Endometrium (tissue), 2 donors: ENCODE data around the gene LEMD2.

ENCODE experiments used
- FAIRE-seq: peaks from 2 replicates; lab custom pipeline; 2012; peaks lifted over from hg19 to GRCh38; lab: Jason Lieb, UNC
- donor health status: control.
- donor health status: control.

LEMD2 gene

DNA sequence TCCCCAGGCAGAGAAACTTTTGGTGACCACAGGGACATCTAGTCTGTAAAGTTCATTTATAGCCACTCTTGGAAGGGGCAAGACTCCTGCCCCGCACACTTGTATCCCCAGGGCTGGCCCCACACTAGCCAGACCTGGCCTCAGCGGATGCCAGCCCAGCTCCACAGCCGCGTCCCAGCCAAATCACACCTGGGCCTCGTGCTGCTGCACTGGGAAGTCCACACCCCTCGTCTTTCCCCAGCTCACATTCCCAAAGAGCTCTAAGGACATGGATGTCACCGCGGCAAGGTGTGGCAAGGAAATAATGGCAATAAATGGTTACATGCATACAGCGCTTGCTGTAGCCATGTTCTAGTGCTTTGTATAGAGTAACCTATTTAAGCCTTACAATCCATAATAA is 50.8 kb downstream of the LEMD2 start:
- no peak for FAIRE-seq

GRCh38 chr6:33737267-33738026 is 51.5 kb downstream of the LEMD2 start:
- no peak for FAIRE-seq

- FAIRE-seq, result no peak
These were observed 53.7 kb downstream of the LEMD2 start for GRCh38 chr6:33735216-33735615.

- FAIRE-seq, result no peak
These were observed 55.3 kb downstream of the LEMD2 start for GRCh38 chr6:33733709-33734007.

DNA sequence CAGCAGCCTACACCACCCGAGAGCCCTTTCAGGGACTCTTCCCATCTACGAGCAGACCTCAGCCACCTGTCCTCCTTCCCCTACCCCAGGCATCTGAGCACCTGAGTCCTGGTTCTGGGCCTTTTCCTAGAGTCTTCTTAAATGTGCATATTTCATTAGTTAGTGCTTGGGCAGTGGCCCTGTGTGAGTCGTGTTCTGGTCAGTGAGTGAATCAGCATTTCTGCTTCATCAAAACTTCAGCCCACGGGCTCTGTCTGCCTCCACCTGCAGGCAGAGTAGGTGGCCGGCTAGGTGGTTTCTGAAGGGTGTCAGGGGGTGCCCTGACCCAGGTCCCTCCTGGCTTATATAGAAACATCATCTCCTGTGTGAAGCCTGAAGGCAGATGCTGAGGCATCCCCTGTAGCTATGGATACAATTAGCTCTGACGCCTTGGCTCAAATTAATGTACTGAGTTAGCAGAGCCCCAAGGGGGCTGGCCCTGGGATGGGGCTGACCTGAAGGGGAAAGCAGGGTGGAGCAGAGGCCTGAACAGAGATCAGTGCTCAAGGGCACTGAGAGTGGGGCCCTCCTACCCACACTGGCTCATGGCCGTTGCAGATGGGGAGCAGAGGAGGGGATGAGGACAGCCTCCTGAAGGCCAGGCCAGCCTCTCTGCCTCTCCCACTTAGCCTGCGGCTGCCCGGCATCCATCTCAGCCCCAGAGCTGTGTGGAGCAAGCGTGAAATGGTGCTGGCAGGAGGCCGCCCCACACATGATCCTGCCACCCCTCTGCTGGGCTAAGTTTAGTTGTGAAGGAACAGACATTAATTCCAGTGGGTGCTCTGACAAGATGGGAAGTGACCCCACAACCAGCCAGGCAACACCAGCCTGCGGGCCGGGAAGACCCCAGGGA is 55.9 kb downstream of the LEMD2 start:
- FAIRE-seq, result no peak

DNA sequence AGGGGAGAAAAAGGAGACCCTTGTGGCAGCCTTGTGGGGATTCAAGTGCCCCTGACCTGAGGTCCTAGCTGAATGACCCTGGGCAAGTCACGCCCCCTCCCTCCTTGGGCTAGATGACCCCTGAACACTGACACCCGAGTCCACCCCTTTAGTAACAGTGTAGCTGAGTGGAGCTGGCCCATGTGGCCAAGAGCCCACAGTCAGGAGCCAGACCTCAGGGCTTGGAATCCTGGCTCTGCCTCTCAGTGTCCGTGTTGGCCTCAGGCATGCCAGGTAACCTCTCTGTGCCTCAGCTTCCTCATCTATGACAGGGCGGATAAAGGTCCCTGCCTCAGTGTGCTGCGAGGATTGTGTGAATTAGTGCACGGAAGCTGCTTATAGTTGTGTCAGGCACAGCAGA is 56.5 kb downstream of the LEMD2 start:
- no peak for FAIRE-seq

DNA sequence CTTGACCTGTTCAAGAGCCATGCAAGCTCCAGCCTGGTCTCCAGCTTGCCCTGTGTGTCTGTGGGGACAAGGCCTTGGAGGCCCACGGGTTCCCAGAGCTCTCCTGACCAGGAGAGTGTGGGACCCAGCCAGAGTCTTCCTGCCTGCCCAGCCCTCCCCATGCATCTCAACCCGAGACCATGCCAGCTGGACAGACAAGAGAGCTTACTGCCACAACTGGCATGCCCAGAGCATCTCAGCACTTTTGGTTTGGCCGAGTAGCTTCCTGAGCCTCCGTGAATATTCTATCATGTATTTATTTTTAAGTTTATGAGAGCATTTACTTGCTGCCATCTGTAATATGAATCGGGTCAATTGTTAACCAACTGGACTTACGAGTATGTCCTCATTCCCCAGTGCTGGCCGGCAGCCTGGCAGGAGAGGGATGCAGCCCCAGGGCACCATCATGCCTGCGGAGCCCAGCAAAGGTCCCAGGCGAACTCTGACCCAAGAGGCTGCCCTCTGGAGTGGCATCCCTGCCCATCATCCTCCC is 57.1 kb downstream of the LEMD2 start:
- no peak for FAIRE-seq

DNA sequence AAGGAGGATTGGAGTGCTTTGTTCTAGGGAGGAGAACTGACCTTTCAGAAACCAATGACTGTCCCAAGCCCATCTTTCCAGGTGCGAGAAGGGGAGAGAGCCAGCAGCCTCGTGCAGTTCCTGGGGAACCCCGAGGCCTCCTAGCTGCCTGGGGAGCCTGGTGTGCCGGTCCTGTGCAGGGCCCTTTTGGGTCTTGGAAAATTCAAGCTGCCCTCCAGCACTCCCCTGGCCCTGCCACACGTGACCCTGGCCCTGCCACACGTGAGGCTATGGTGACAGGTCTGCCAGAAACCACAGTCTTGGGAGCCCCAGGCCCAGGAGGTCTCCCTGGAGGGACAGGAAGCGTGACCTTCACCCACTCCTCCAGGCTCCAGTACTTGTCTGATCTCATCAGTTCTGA is 57.9 kb downstream of the LEMD2 start:
- no peak for FAIRE-seq

GRCh38 chr6:33730611-33731010 is 58.3 kb downstream of the LEMD2 start:
- FAIRE-seq, result no peak

- FAIRE-seq, result no peak
These were observed 59.9 kb downstream of the LEMD2 start for GRCh38 chr6:33729059-33729458.

DNA sequence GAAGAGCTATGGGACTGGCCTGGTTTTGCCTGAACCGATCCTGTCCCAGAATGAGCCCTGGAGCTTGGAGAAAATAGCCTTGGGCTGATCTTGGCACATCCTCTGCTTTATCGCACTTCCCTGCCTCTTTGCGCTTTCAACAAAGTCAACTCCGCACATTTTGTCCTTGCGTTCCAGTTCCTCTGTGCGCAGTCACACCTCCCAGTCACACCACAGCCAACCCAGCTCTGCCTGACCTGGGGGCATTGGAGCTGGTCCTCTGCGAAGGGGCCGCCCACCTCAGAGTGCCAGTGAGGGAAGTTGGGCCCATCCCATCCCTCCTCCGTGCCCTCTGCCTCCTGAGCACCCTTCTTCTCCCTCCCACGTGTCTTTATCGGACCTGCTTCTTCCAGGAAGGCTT is 60.5 kb downstream of the LEMD2 start:
- no peak for FAIRE-seq

GRCh38 chr6:33727932-33728331 is 61.0 kb downstream of the LEMD2 start:
- no peak for FAIRE-seq

- no peak for FAIRE-seq
These were observed 61.8 kb downstream of the LEMD2 start for GRCh38 chr6:33727126-33727525.

GRCh38 chr6:33726696-33727095 is 62.2 kb downstream of the LEMD2 start:
- FAIRE-seq, result no peak

GRCh38 chr6:33725891-33726673 is 62.8 kb downstream of the LEMD2 start:
- FAIRE-seq, result no peak

DNA sequence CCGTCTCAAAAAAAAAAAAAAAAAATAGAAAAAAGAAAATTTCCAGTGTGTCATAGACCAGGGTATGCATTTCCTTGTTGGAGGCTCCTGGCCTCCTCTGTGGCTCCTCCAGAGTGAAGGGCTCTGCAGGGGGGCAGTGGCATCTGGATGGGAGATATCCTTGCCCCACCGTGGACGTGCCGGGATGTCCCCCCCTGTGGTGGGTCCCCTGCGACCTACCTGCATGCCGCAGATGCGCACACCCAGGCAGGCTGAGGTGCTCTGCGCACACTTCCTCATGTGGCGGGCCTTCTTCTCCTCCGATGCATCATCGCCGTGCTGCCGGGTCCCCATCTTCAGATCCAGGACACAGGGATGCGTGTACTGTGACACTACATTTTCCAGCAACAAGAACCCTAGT is 63.7 kb downstream of the LEMD2 start:
- no peak for FAIRE-seq

- FAIRE-seq, result no peak
These were observed 64.6 kb downstream of the LEMD2 start for GRCh38 chr6:33724102-33725023.

DNA sequence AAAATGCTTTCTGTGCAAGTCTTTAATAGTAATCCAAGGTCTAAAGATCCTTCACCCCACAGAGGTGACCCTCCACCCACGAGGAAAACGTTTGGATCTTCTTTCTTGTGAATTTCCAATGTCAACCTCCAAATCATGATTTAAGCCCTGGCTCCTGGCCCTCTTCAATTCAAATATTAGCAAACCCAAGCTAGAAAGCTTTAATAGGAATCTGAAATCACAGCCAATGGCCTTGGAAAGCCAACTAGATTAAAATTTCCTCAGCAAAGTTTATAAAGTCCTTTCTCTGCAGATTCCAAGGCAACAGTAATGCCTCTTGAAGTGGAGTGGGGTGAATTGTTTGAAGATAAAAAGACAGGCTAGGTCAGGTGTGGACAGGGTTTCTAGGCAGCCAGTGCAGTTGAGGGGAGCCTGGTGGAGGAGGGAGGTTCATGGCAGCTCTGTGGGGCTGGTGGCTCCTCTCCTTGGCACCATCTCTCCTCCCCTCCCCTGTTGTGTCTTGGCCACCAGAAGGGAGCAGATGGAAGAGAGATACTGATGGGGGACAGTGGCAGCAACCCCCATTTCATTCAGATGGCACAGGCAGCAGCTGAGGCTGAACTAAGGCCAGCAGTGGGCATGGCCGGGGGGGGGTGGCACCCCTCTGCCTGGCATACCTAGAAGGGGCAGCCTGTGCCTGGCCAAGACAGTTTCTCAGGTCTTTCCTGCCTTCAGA is 65.4 kb downstream of the LEMD2 start:
- no peak for FAIRE-seq

GRCh38 chr6:33722103-33722623 is 66.8 kb downstream of the LEMD2 start:
- FAIRE-seq, result no peak

DNA sequence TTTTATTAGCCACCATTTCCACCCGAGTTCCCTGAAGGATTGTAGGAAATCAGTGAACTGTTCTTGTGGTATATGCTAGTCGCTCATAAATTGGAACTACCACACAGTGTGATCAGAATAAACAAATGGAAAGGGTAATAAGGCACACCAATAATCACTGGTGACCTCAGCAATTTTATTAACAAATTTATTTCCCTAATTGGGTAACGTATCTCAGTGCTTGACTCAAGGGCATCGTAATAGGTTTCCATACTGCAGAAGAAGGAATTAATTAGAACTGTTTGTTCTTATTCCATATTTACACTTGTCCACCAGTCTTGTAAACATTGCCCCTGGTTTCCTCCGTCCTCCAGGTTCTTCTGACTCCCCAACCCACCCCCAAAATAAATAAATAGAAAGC is 67.4 kb downstream of the LEMD2 start:
- FAIRE-seq, result no peak
